Caki2 (cell line): Measurements from ENCODE around the gene ZNF644. TPM values are rescaled to one million over a fixed set of nuclear protein-coding genes. Genes with fewer than 3 reads are reported as not detected.

Source experiments
- DNase-seq: peaks from one replicate; pipeline ENCODE4 v3.0.0-alpha.2; 2015; ENCODE audit warnings: low read depth
- in situ Hi-C: cut with HindIII; loops from 2 replicates; pipeline ENCODE4 v1.10.0; 2016; ENCODE audit warnings: low sequenced_read_pairs, low pct_unique_long_range_greater_than_20kb, mixed read lengths
- total RNA-seq: library from RNA; depleted of rRNA; stranded (reverse); fragments of >200 nt; shearing (Covaris generic); gene quantifications from 2 replicates; pipeline ENCODE4 v1.2.3, GENCODE V29; 2014; ENCODE audit warnings: low replicate concordance

ZNF644 gene
- total RNA-seq, 1 experiment from 2014 or later, result 9.5 TPM

DNA sequence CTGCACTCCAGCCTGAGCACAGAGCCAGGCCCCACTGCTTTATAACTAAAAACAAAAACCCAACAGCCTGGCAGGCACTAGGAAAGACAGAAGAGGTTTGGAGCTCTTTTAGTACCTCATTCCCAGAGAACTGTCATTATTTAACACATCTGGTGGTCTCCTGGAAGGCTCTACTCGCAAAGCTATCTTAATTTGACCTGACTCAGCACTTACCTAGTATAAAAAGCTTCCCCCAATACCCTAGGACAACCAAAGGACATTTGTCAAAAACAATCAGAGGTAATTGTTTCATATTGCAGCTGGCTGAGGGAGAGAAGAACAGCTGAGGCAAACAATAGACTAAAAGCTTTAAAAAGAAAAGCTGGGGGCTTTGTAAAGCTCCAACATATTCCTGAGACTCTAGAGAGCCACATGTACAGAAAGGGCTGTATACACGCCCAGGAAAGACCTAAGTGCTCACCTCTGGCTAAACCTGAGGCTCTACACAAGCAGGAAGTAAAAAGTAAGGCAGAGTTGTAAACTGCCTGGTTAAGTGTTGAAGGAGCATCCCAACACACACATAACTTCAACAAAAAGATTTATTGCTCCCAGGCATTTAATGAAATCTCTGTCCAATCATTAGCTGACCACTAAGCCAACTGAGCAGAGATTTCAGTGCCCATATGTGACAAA lies 25.0 kb downstream of the ZNF644 start:
- in situ Hi-C loops, result no loop called here

DNA sequence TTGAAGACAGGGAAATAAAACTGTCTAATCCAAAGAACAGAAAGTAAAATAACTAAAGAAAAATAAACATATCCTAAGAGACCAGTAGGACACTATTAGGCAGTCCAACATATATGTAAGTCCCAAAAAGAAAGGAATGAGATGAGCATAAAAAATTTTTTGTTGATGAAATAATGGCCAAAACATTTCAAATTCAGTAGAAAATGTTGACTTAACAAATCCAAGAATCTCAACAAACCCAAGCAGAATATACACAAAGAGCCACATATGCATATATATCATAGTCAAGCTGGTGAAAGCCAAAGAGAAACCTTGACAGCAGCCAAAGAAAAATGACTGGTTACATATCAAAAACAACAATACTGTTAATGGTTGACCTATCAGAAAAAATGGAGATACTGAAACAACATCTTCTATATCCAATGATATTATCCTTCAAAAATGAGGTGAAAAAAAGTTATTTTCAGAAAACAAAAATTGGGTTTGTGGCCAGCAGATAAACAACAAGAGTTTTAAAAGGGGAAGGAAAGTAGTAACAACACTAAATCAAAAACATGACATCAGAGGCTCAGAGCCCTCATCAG lies 26.4 kb downstream of the ZNF644 start:
- in situ Hi-C loops, result no loop called here
- DNase-seq, result no peak

More for the DNA sequence above, 25.0 kb downstream of the ZNF644 start:
- DNase-seq, result no peak

DNA sequence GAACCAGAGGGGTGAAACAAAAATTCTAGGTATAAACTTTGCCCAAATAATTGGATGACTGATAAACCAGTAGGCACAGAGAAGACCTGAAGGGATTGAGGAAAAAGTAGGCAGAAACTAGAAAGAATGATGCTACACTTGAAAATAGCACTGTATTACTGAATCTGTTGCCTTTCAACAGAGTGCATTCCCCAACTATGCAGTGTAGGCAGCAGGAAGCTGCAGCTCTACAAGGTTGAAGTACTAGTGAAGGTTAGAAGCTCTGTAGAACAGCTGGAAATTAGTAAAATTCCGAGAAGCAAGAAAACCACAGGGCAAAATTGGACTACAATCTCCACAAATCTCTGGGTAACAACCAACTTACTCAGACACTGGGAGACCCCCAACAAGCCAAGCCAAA lies 27.4 kb downstream of the ZNF644 start:
- DNase-seq, result no peak
- in situ Hi-C loops, result no loop called here

GRCh38 chr1:90993245-90993644 lies 28.6 kb downstream of the ZNF644 start:
- in situ Hi-C loops, result no loop called here

GRCh38 chr1:90990779-90991178 lies 31.1 kb downstream of the ZNF644 start:
- no peak for DNase-seq
- in situ Hi-C loops, result no loop called here

More at GRCh38 chr1:90993245-90993644, 28.6 kb downstream of the ZNF644 start:
- no peak for DNase-seq

DNA sequence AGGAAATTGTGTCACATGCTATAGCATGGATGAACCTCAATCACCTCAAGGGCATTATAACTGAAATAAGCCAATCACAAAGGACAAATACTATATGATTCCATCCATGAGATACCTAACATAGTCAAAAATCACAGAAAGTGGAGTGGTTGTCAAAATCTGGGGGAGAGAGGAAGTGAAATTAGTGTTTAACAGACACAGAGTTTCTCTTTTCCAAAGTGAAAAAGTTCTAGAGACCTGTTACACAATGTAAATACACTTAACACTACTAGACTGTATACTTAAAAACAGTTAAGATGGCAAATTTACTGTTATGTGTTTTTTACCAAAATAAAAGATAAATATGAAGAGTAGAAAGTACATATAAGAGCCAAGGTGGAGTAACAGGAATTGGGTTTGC lies 31.8 kb downstream of the ZNF644 start:
- in situ Hi-C loops, result no loop called here

DNA sequence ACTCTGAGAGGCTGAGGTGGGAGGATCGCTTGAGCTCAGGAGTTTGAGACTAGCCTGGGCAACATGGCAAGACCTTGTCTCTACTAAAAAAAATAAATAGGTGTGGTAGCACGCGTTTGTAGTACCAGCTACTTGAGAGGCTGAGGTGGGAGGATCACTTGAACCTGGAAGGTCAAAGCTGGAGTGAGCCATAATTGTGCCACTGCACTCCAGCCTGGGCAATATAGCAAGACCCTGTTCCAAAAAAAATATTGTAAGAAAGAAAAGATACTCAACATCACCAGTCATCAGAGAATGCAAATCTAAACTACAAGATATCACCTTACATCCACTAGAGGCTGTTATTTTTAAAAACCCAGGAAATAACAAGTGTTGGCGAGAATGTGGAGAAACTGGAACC lies 32.5 kb downstream of the ZNF644 start:
- in situ Hi-C loops, result no loop called here
- no peak for DNase-seq

More for the DNA sequence above, 31.8 kb downstream of the ZNF644 start:
- no peak for DNase-seq

DNA sequence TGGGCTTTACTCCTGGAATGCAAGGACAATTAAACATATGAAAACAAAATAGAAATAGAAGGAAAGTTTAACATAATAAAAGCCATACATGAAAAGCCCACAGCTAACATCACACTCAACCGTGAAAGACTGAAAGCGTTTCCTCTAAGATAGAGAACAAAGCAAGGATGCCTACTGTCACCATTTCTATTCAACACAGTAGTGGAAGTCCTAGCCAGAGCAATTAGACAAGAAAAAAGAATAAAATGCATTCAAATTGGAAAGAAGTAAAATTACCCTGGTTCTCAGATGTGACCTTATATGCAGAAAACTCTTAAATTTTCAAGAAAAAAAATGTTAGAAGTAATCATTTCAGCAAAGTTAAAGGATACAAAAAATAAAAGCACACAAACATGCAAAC lies 34.0 kb downstream of the ZNF644 start:
- DNase-seq, result no peak
- in situ Hi-C loops, result no loop called here

- no peak for DNase-seq
- in situ Hi-C loops, result no loop called here
Measured at GRCh38 chr1:90986953-90987352, 34.9 kb downstream of the ZNF644 start.

DNA sequence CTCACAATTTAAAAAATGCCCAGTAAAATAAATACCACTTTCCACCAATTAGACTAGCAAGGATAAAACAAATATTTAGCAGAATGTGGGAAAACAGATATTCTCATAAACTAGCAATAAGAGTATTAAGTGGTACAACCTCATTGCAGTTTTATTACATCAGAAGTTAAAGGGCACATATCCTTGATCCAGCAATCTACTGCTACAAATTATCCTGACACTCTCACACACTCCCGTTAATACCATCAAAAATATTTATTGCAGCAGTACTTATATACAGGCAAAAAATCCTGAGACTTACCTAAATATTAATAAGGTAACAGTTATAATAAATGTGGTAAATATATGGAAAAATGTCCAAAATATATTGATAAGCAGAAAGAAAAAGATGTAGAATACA lies 44.3 kb downstream of the ZNF644 start:
- in situ Hi-C loops, result no loop called here
- no peak for DNase-seq

DNA sequence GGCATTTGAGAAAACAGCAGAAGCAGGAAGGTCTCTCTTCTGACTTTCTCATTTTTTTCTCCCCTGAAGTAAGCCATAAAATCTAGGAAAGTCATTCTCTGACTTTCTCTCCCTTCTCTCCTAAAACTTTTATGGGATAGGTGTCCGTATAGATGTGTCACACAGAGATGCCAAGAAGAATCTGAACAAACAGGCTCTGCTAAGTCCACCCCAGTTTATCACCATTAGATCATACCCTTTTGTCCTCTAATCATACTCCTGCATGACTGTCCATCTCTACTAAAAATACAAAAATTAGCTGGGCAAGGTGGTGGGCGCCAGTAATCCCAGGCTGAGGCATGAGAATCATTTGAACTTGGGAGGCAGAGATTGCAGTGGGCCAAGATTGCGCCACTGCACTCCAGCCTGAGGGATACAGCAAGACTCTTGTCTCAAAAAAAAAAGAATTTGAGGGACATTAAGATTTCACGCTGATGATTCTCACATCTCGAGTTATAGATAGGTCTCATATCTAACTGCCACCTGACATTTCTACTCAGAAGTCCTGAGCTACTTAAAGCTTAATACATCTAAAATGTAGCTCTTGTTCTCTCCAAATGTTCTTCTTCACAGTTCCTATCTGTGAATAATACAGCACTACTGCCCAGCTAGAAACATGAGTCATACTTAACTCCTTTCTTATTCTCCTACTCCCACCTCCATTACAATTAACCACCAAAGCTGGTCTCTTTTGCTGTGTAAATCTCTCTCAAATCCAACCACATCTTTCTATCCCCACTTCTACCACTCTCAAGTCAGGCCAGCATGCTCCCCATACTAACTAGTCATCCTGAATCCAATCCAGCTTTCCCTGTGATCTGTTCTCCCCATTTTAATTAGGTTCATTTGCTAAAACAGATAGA lies 47.7 kb downstream of the ZNF644 start:
- no peak for DNase-seq
- in situ Hi-C loops, result no loop called here

GRCh38 chr1:90970208-90970607 lies 51.6 kb downstream of the ZNF644 start:
- in situ Hi-C loops, result no loop called here
- DNase-seq, result no peak

DNA sequence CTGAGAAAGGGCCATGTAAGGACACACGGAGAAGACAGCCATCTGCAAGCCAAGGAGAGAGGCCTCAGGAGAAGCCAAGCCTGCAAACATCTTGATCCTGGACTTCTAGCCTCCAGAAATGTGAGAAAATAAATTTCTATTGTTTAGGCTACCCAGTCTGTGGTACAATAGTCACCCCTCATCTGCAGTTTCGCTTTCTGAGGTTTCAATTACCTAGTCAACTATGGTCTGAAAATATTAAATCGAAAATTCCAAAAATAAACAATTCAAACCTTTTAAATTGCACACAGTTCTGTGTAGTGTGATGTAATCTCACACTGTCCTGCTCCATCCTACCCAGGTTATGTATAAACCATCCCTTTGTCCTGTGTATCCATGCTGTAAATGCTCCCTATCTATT lies 52.6 kb downstream of the ZNF644 start:
- in situ Hi-C loops, result no loop called here
- no peak for DNase-seq

DNA sequence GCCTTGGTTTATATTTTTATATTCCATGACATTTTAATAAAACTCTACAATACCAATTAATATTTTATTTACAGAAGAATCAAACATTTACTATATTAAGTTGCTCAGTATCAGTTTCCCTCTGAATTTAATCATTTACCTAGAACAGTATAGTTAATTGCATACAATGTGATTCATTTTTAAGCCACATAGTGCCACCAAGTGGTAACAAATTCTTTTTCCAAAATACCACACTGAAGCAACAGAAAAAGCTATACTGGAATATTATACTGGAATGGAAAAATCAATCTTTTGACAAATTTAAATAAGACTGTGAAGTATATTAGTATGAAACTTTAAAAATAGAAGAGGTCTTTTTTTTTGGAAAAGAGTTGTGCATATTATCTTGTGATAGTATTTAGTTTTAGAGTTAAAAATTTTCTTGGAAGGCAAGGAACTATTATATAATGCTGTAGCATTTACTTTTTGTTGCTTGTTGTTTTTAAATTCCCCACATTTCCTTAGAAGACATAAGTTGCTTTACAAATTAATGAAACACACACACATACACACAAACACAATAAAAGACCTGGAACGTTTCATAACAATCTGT lies 57.3 kb downstream of the ZNF644 start:
- peak; percentile 20 for DNase-seq
- in situ Hi-C loops, result no loop called here

- no peak for DNase-seq
- in situ Hi-C loops, result no loop called here
Measured at GRCh38 chr1:90963651-90964050, 58.2 kb downstream of the ZNF644 start.

- no peak for DNase-seq
- in situ Hi-C loops, result no loop called here
Measured at GRCh38 chr1:90963236-90963635, 58.6 kb downstream of the ZNF644 start.

- DNase-seq, result no peak
- in situ Hi-C loops, result no loop called here
Measured at GRCh38 chr1:90959352-90960206, 62.3 kb downstream of the ZNF644 start.

DNA sequence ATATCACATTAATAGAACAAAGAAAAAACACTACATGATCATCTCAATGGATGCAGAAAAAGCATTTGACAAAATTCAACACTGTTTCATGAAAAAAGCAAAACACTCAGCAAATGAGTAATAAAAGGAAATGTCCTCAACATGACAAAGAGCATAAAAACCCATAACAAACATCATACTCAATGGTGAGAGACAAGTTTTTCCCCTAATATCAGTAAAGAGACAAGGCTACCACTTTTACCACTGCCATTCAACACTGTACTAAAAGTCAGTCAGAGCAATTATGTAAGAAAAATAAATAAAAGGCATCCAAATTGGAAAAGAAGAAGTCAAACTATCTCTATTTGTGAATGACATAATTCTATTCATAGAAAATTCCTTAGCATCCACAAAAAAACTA lies 64.3 kb downstream of the ZNF644 start:
- in situ Hi-C loops, result no loop called here
- no peak for DNase-seq
